ENCODE measurements around the gene GRAP.

GRAP gene

DNA sequence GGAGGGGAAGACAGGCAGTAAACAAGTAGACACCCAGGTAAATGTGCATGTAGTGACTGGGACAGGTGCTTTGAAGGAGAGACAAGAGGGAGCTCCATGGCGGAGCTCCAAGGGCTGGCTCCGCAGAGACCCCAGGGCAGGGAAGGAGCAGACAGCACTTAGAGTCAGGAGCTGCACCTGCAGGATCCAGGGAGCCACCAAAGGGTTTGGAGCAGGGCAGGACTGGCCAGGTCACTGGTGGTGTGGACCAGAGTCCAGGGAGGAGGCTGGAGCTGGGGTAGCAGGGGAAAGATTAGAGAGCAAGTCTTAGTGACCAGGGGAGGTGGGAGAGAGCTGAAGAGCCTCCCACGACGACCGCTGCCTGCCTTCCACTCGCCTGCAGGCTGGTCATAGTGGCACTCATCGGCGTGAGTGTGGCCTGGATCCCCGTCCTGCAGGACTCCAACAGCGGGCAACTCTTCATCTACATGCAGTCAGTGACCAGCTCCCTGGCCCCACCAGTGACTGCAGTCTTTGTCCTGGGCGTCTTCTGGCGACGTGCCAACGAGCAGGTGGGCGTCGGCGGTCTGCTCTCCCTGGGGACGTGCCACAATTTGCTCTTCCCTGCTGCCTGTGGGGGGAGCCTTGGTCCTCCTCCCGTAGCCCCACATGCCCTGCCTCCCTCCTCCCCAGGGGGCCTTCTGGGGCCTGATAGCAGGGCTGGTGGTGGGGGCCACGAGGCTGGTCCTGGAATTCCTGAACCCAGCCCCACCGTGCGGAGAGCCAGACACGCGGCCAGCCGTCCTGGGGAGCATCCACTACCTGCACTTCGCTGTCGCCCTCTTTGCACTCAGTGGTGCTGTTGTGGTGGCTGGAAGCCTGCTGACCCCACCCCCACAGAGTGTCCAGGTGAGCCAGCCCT is 27.5 kb downstream of the GRAP start:
- DNase-seq (ENCODE audit: insufficient read length, low spot score): no peak
- no peak for FAIRE-seq

DNA sequence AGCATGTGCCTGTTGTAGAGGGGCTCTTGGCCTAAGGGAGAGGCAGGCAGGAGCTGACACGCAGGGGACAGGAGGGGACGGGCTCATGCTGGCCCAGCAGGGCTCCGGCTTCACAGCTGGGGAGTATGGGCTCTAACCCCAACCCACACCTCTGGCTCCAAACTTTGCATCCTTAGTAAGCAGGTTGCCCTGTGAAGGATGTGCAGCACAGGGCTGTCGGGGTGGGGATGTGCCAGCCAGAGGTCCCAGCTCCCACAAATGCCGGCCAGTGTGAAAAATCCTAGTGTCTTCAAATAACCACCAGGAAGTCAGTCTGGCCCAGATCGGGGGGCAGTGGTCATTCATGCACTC is 28.2 kb downstream of the GRAP start:
- DNase-seq (ENCODE audit: insufficient read length, low spot score) (no peak), FAIRE-seq (no peak)

DNA sequence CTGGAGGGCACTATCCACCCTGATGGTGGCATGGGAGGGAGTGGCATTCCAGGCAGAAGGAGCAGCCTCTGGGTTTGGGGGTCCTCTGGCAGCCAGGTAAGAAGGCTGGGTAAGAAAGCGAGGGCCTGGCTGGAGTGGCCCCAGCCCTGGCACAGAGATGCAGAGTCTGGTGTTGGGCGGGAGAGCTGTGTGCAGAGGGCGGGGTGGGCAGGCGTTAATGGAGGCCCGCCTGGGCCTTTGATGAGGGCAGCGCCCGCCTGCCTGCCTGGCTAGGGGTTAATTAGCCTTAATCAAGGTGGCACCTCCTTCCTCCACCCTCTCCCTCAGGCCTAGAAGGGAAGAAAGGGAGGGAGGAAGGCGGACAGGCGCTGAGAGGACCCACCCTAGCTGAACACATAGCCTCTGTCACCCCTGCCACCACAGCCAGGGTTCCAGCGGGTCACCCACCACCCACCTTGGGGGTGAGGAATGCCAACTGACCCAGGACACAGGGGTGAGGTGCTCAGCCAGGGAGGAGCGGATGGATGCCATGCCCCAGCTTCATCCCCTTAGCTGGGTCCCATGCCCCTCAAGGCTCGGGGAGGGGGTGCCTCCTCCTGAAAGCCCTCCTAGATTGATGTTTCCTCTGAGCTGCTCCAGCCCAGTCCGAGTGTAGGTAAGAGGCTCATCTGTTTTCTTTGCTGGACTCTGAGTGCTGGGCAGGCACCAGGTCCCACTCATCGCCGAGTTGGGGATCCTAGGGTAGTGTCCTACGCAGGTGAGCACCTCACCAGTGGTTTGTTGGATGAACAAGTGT is 28.8 kb downstream of the GRAP start:
- FAIRE-seq (no peak), DNase-seq (ENCODE audit: insufficient read length, low spot score) (no peak)

DNA sequence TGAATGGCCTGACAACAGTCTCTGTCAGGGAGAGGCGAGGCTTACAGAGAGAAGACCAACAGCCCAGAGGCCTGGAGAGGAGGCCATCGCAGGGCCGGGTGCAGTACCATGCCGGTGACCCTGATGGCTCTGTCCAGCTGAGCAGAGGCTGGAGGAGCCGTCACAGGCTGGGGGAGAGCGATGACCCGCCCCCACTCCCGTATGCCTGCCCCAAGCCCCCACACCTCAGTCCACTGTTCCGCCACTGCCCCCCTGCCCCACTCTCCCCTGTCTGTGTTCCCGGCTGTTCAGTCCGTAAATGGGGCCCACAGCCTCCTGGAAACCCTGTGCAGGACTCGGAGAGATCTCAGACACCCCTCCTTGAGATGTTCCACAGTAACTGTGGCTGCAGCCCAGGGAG is 29.4 kb downstream of the GRAP start:
- DNase-seq (ENCODE audit: insufficient read length, low spot score) (no peak), FAIRE-seq (no peak)

DNA sequence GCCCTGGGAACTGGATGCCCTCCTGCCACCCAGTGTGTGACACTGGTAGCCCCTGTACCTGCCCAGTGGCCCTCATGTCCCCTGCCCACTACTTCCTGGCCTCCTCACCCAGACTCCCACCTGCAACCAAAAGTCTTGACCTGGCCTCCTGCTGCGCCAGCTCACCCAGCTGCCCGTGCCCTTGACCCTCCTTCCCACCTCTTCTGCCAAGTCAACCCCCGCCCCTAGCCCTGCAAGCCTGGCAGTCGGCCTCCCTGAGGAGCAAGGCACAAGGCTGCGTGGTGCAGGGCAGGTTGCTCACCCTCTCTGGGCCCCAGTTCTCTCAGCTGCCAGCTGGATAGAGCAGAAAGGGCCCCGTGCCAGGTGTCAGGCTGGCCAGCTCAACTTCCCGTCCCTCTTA is 29.9 kb downstream of the GRAP start:
- FAIRE-seq (no peak), DNase-seq (ENCODE audit: insufficient read length, low spot score) (no peak)

DNA sequence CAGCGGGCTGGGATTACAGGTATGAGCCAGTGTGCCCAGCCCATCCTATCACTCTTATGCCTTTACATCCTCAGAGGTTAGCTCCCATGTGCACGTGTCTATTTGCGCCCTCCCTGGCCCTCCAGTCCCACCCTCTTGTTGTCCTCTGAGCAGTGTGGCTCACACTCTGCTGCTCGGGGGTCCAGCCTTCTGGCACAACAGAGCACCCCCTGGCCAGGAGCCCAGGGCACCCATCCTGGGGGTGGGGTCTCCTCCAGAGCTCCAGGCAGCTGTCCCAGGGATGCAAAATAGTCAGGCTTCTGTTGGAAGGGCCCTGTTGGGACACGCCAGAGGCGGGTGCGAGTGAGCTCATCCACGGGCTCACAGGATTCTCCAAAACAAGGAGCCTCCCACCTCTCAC is 30.5 kb downstream of the GRAP start:
- FAIRE-seq: no peak
- no peak for DNase-seq (ENCODE audit: insufficient read length, low spot score)

DNA sequence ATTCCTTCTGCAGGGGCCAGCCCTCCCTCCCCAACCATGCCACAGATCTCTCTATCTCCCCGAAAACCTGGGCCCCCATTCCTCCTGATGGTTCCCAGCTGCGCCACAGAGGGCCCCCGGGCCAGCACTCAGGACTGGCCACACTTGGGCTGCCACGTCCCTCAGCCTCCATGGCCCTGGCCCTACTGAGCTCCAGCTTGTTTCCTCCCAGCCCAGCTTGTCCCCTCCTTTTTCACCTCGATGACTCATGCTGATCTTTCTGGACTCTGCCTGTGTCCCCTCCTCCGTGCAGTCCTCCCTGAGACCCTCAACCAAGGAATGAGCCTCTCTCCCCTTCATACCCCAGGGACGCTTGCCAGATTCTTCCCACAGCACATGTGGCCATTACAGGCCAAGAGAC is 31.3 kb downstream of the GRAP start:
- no peak for FAIRE-seq
- DNase-seq (ENCODE audit: insufficient read length, low spot score): no peak

DNA sequence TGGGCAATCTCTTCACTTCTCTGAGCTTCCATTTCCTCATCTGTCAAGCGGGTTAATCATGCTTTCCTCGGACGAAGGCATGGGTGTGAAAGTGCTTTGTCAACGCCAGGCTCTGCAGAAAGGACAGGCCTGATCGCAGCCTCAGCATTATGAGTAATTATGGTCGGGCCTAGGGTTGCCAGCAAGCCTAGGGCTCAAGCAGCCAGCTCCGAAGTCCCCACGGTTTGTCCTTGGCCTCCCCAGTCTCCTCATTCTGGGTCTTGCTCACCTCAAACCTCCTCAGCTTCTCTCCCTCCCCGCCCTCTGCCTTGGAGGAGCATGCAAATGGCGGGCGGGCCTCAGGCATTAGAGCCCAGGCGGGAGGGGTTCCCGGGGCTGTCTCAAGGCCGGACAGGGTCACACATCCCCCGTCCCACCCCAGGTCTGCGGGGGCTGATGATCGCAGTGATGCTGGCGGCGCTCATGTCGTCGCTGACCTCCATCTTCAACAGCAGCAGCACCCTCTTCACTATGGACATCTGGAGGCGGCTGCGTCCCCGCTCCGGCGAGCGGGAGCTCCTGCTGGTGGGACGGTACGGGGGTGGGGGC is 32.0 kb downstream of the GRAP start:
- DNase-seq (ENCODE audit: insufficient read length, low spot score) (no peak), FAIRE-seq (no peak)

DNA sequence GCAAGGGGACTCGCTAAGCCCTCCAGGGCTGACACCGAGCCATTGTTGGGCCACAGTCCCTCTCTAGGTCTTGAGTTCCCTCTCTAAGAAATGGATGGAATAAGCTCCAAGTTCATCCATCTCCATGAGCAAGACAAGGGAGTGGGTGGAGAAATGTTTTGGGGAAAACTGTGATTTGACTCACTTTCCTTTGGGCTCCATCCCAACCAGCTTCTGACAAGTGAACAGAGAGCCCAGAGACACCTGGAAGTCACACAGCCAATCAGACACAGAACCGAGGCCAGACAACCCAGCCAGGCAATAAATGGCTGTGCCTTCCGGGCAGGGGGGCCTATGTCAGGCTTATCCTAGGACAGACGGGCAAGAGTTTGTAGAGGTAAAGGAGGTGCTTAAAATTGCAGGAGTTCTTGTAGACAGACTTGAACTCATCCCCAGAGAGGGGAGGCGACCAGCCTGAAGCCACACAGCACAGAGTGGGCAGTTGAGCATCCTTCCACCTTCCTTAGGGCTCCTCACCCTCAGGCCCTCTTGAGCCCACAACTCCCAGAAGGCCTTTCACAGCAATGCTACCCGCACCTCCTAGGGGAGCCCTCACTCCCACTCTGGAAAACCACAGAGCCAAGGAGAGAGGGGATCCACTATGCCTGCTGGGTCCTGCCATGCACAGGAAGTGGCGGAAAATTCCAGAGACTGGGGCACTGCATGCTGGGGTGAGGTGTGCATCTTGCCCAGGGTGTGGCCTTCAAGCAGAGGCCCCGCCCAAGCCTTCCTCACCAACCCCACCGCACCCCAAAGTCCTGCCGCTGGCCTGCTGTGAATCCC is 32.7 kb downstream of the GRAP start:
- FAIRE-seq (no peak), DNase-seq (ENCODE audit: insufficient read length, low spot score) (no peak)

DNA sequence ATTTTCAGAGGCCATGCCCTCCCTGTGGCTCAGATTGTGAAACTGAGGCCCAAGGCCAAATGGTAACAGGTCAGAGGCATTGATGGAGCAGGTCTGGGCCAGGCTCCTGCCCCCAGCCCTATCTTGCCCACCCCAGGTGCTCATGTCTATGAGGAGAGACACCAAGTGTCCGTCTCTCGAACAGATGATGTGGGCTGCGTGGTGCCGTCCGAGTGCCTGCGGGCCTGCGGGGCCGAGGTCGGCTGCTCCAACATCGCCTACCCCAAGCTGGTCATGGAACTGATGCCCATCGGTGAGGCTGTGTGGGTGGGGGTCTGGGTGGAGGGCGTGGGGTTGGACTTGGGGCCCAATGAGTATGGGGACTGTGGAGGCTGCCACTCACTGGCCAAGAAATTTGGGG is 33.5 kb downstream of the GRAP start:
- DNase-seq (ENCODE audit: insufficient read length, low spot score) (no peak), FAIRE-seq (no peak)

DNA sequence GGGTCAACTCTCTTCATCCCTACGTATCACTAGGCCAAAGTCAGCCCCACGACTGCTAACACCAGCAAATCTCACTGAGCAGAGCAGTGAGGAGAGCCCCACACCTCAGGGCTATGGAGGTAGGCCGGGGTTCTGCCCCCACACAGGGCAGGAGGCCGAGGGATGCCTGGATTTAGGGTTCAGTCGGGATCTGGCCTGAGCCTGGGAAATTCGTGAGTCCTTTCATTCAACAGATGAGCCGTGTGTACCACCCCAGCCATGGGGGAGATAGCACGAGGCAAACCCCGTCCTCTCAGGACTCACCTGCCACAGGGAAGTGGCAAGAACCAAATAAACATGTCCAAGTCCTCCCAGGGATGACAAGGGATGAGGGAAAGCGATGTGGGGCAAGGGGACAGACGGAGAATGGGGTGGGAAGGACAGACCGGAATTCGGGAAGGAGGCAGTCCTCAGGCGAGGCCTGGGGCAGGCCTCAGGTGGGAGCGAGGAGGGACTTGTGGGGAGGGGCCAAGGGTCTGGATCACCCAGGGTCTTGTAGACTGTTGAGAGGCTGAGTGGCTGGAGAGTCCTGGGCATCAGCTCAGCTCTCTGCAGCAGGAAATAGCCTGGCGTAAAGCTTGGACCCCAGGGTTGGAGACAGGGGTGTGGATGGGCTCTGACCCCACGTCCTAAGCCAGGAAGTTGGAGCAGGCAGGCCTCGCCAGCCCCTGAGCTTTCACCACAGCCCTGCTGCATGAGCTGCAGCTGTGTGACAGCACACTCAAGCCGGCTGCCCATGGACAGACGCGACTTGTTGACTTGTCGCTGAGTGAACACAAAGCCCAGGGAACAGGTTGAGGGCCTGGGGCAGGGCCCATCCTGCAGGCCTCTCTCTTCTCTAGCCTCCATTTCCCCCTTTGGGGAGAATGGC is 34.3 kb downstream of the GRAP start:
- FAIRE-seq (no peak), DNase-seq (ENCODE audit: insufficient read length, low spot score) (no peak)

DNA sequence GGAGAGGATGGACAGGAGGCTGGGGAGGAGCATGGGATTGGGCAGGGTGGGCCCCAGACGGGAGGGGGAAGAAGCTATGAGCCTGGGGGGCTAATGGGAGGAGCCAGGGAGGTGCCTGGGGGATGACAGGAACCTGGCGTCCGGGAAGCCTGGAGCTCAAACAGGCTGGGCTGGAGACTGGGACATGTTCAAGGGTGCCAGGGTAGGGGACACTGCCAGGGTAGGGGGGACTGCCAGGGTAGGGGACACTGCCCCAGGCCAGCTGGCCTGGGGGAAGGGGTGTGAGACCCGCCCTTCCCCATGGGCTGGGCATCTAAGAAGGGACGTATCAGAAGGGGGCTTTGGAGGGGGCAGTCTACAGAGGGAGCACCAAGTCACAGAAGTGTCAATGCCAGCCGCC is 35.2 kb downstream of the GRAP start:
- DNase-seq (ENCODE audit: insufficient read length, low spot score): no peak

DNA sequence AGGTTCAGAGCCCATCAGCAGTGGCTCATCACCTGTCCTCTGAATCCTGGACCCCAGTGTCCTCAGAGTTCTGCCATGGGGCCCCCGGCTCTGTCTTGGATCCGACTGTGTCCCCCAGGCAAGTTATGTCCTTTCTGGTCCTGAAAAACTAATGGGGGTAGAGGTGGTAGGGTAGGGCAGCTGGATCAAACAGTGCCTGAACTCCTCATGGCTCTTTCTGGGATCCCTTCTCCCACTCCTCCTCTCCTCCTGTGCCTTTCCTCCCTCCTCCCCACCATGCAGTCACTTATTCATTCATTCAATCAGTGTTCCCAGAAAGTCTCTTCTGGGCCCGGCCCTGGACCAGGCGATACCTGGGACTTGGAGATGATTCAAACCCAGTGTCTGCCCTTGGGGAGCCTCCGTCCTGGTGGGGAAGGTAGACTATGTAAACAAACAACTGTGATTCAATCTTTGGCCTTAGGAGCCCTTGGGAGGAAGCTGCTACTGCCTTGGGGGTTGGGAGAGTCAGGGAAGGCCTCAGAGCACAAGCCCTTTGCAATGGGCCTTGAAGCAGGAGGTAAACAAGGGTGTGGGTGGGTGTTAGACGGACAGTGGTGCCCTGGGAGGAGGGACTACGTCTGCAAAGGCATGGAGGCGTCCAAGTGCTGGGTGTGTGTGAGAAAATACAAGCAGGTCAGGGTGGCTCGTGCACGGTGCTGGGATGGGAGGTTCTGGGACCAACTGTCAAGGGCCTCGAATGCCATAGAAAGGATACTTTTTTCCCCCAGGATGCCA is 35.8 kb downstream of the GRAP start:
- FAIRE-seq (no peak), DNase-seq (ENCODE audit: insufficient read length, low spot score) (no peak)

More for the DNA sequence above, 35.2 kb downstream of the GRAP start:
- FAIRE-seq: no peak

DNA sequence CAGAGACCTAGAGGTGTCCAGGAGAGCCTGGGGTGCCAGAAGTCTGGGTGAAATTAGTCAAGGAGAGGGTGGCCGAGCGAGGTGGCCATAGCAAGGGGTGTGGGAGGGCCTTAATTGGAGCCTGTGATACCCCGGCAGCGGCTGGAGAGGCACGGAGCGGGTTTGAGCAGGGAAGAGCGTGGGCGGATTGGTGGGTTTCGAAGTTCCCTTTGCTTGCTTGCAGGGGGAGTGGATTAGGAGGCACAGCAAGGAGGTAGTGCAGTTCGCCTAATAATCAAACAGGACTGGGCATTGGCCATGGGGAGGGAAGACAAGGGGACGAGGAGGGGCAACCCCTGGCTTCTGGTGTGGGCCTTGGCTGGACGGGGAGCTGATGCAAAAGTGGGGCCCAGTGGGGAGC is 36.8 kb downstream of the GRAP start:
- no peak for FAIRE-seq
- no peak for DNase-seq (ENCODE audit: insufficient read length, low spot score)

DNA sequence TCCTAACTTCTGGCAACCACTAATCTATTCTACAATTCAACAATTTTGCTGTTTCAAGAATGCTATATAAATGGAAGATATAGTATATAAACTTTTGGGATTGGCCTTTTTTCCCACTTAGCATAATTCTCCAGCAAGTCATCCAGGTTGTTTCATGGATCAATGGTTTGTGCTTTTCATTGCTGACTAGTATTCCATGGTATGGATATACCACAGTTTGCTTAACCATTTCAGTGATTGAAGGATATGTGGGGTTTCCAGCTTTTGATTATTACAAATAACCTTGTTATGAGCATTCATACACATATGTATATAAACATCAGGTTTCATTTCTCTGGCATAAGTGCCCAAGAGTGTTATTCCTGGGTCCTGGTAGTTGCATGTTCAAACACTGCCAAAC is 40.1 kb downstream of the GRAP start:
- FAIRE-seq (no peak), DNase-seq (ENCODE audit: insufficient read length, low spot score) (no peak)

DNA sequence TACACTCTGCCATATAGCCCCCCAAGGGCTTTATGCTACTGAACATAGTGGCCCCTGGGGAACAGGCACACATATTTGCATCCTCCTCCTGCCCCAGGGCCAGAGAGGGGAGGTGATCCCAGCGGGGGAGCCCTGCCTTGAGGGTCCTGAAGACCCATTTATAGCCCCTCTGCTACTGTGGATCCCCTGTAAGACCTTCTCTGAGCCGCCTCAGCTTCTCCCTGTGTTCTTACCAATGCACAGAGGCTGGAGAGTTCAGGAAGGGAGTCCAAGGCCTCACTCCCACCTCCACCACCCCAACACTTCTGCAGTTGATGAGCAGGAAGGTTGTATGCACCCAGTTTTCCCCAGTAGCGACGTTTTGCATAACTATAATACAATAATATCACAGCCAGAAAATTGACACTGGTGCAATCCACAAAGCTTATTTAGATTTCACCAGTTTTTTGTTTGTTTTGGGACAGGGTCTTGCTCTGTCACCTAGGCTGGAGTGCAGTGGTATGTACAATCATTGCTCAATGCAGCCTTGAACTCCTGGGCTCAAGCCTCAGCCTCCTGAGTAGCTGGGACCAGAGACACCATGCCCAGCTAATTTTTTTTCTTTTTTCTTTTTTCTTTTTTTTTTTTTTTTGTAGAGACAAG is 40.8 kb downstream of the GRAP start:
- DNase-seq (ENCODE audit: insufficient read length, low spot score) (no peak), FAIRE-seq (no peak)

DNA sequence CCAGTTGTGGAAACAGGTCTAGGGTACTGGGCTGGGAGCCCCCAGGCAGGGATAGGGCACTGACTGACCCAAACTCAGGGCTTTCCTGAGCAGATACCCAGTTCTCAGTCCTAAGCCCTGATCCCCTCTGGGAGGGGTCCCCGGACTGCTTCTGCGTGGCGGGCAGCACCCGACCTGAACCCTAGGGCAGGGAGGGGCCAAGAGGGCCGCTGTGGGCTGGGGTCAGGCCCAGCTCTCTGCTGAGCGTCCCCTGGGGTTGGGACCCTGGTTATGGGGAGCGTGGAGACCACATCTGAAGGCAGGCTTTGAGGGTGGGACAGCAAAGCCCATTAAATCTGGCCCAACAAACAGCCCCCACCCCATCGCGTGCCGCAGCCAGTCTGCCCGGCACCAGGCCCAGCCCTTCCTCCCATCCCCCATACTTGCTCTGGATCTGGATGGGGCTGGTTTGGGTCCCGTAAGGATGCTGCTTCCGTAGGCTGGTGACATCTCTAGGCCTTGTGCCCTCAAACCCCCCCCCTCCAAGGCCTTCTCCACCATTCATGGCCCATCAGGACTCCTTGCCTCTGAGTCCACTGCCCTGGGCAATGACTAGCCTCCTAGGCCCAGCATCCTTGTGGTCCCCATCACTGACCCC is 41.5 kb downstream of the GRAP start:
- DNase-seq (ENCODE audit: insufficient read length, low spot score) (no peak), FAIRE-seq (no peak)
